IPS-15b (cell line): Measurements from ENCODE around the gene ATP11A.

Source experiments
- H3K27me3 ChIP-seq: one replicate; pipeline ENCODE4 v1.6.1; 2013; ENCODE audit warnings: low read length; ENCODE audit not compliant: control insufficient read depth, insufficient read depth
- H3K36me3 ChIP-seq: one replicate; pipeline ENCODE4 v1.6.1; 2013; ENCODE audit warnings: low read length; ENCODE audit not compliant: control insufficient read depth, insufficient read depth
- H3K4me1 ChIP-seq: one replicate; pipeline ENCODE4 v1.6.1; 2013; ENCODE audit warnings: mild to moderate bottlenecking, low read length; ENCODE audit not compliant: control insufficient read depth, insufficient read depth
- H3K4me3 ChIP-seq: one replicate; pipeline ENCODE4 v1.5.1; 2013; ENCODE audit warnings: low read depth, low read length
- H3K9ac ChIP-seq: one replicate; pipeline ENCODE4 v1.6.1; 2013; ENCODE audit warnings: low read depth, mild to moderate bottlenecking, low read length
- H3K9me3 ChIP-seq: one replicate; pipeline ENCODE4 v1.6.1; 2013; ENCODE audit warnings: mild to moderate bottlenecking, low read length; ENCODE audit not compliant: control insufficient read depth, insufficient read depth

Gene ATP11A

GRCh38 chr13:112911285-112911701, 221.5 kb downstream of the ATP11A start:
- no peaks in the 10 kb centered on the region for H3K36me3 ChIP-seq
- peaks cover 3% of the 10 kb centered on the region for H3K4me1 ChIP-seq
- no peak overlapping the region for H3K4me3 ChIP-seq
- H3K9me3 ChIP-seq: no peaks in the 10 kb centered on the region
- H3K27me3 ChIP-seq: no peaks in the 10 kb centered on the region
- H3K9ac ChIP-seq: no peak overlapping the region

GRCh38 chr13:112911883-112912282, 222.0 kb downstream of the ATP11A start:
- Histone ChIP-seq H3K27me3 (no peaks in the 10 kb centered on the region), H3K9ac (no peak overlapping the region), H3K36me3 (peaks cover 3% of the 10 kb centered on the region), H3K9me3 (no peaks in the 10 kb centered on the region), H3K4me3 (no peak overlapping the region), H3K4me1 (no peaks in the 10 kb centered on the region)

GRCh38 chr13:112912726-112913440, 223.0 kb downstream of the ATP11A start:
- Histone ChIP-seq H3K4me1 (no peaks in the 10 kb centered on the region), H3K9me3 (no peaks in the 10 kb centered on the region), H3K9ac (no peak overlapping the region), H3K27me3 (no peaks in the 10 kb centered on the region), H3K4me3 (no peak overlapping the region), H3K36me3 (peaks cover 3% of the 10 kb centered on the region)

- no peak overlapping the region for H3K4me3 ChIP-seq
- no peak overlapping the region for H3K9ac ChIP-seq
- no peaks in the 10 kb centered on the region for H3K4me1 ChIP-seq
- H3K36me3 ChIP-seq: peaks cover 3% of the 10 kb centered on the region
- H3K9me3 ChIP-seq: no peaks in the 10 kb centered on the region
- H3K27me3 ChIP-seq: no peaks in the 10 kb centered on the region
Measured at GRCh38 chr13:112916296-112916695, 226.5 kb downstream of the ATP11A start.

- Histone ChIP-seq H3K4me1 (no peaks in the 10 kb centered on the region), H3K9ac (no peak overlapping the region), H3K27me3 (no peaks in the 10 kb centered on the region), H3K9me3 (no peaks in the 10 kb centered on the region), H3K36me3 (peaks cover 3% of the 10 kb centered on the region), H3K4me3 (no peak overlapping the region)
Measured at GRCh38 chr13:112917056-112917664, 227.3 kb downstream of the ATP11A start.

GRCh38 chr13:112917737-112918136, 227.9 kb downstream of the ATP11A start:
- Histone ChIP-seq H3K9ac (no peak overlapping the region), H3K4me3 (no peak overlapping the region), H3K36me3 (peaks cover 3% of the 10 kb centered on the region), H3K9me3 (no peaks in the 10 kb centered on the region), H3K27me3 (no peaks in the 10 kb centered on the region), H3K4me1 (no peaks in the 10 kb centered on the region)

- Histone ChIP-seq H3K9me3 (no peaks in the 10 kb centered on the region), H3K4me1 (no peaks in the 10 kb centered on the region), H3K36me3 (peaks cover 3% of the 10 kb centered on the region), H3K9ac (no peak overlapping the region), H3K27me3 (no peaks in the 10 kb centered on the region), H3K4me3 (no peak overlapping the region)
Measured at GRCh38 chr13:112918266-112918665, 228.4 kb downstream of the ATP11A start.

GRCh38 chr13:112918746-112919145, 228.9 kb downstream of the ATP11A start:
- no peak overlapping the region for H3K4me3 ChIP-seq
- no peaks in the 10 kb centered on the region for H3K27me3 ChIP-seq
- H3K4me1 ChIP-seq: no peaks in the 10 kb centered on the region
- H3K36me3 ChIP-seq: peaks cover 3% of the 10 kb centered on the region
- H3K9ac ChIP-seq: no peak overlapping the region
- no peaks in the 10 kb centered on the region for H3K9me3 ChIP-seq

- Histone ChIP-seq H3K27me3 (no peaks in the 10 kb centered on the region), H3K9ac (no peak overlapping the region), H3K4me1 (peaks cover 2% of the 10 kb centered on the region), H3K36me3 (no peaks in the 10 kb centered on the region), H3K4me3 (no peak overlapping the region), H3K9me3 (no peaks in the 10 kb centered on the region)
Measured at GRCh38 chr13:112923962-112924361, 234.1 kb downstream of the ATP11A start.

GRCh38 chr13:112924365-112924764, 234.5 kb downstream of the ATP11A start:
- Histone ChIP-seq H3K9ac (no peak overlapping the region), H3K36me3 (no peaks in the 10 kb centered on the region), H3K27me3 (no peaks in the 10 kb centered on the region)

GRCh38 chr13:112926003-112926402, 236.2 kb downstream of the ATP11A start:
- no peaks in the 10 kb centered on the region for H3K27me3 ChIP-seq
- peaks cover 5% of the 10 kb centered on the region for H3K4me1 ChIP-seq
- no peak overlapping the region for H3K4me3 ChIP-seq
- no peaks in the 10 kb centered on the region for H3K9me3 ChIP-seq
- H3K9ac ChIP-seq: no peak overlapping the region
- no peaks in the 10 kb centered on the region for H3K36me3 ChIP-seq

More at GRCh38 chr13:112924365-112924764, 234.5 kb downstream of the ATP11A start:
- peaks cover 5% of the 10 kb centered on the region for H3K4me1 ChIP-seq
- no peak overlapping the region for H3K4me3 ChIP-seq
- H3K9me3 ChIP-seq: no peaks in the 10 kb centered on the region

GRCh38 chr13:112926993-112927392, 237.2 kb downstream of the ATP11A start:
- peaks cover 5% of the 10 kb centered on the region for H3K4me1 ChIP-seq
- H3K9me3 ChIP-seq: no peaks in the 10 kb centered on the region
- no peak overlapping the region for H3K9ac ChIP-seq
- no peaks in the 10 kb centered on the region for H3K36me3 ChIP-seq
- no peak overlapping the region for H3K4me3 ChIP-seq
- no peaks in the 10 kb centered on the region for H3K27me3 ChIP-seq
